Glutamatergic neuron (in vitro differentiated cells): ENCODE data around the gene APBB1. TPM values are rescaled to one million over a fixed set of nuclear protein-coding genes. Genes with fewer than 3 reads are reported as not detected.

ENCODE experiments used
- DNase-seq: peaks from one replicate; pipeline ENCODE4 v3.0.0; 2022
- H3K27ac Mint-ChIP-seq: one replicate; pipeline ENCODE4 v1.8.0; 2020; ENCODE audit warnings: mild to moderate bottlenecking, mixed read lengths, inconsistent platforms; ENCODE audit not compliant: unreplicated experiment
- H3K27me3 Mint-ChIP-seq: one replicate; pipeline ENCODE4 v1.8.0; 2020; ENCODE audit warnings: mild to moderate bottlenecking, moderate library complexity, mixed read lengths, inconsistent platforms; ENCODE audit not compliant: unreplicated experiment
- H3K36me3 Mint-ChIP-seq: one replicate; pipeline ENCODE4 v1.8.0; 2020; ENCODE audit warnings: mild to moderate bottlenecking, mixed read lengths, inconsistent platforms; ENCODE audit not compliant: unreplicated experiment
- H3K4me1 Mint-ChIP-seq: one replicate; pipeline ENCODE4 v1.8.0; 2020; ENCODE audit warnings: mild to moderate bottlenecking, low read depth, mixed read lengths, inconsistent platforms; ENCODE audit not compliant: unreplicated experiment
- H3K4me3 Mint-ChIP-seq: one replicate; pipeline ENCODE4 v1.8.0; 2020; ENCODE audit warnings: mild to moderate bottlenecking, mixed read lengths, inconsistent platforms; ENCODE audit not compliant: unreplicated experiment
- H3K9me3 Mint-ChIP-seq: one replicate; pipeline ENCODE4 v1.8.0; 2020; ENCODE audit warnings: mild to moderate bottlenecking, moderate library complexity, mixed read lengths, inconsistent platforms; ENCODE audit not compliant: unreplicated experiment
- total RNA-seq: library from RNA; stranded (reverse); fragmentation: NEBNext Ultra II Directional; extraction: Animal tissue kit (Norgen Biotek cat#: 25700); gene quantifications from one replicate; pipeline ENCODE4 v1.2.1, GENCODE V29; 2021; ENCODE audit not compliant: unreplicated experiment
- TF ChIP-seq, protein P1 (sequence below): fragments of 200-600 bp; sonication (generic); IDR thresholded peaks from one replicate; pipeline ENCODE4 v1.5.0; 2021; ENCODE audit not compliant: partially characterized antibody, unreplicated experiment

APBB1 gene
- total RNA-seq, 1 donor from 2014 or later, result 142 TPM

DNA sequence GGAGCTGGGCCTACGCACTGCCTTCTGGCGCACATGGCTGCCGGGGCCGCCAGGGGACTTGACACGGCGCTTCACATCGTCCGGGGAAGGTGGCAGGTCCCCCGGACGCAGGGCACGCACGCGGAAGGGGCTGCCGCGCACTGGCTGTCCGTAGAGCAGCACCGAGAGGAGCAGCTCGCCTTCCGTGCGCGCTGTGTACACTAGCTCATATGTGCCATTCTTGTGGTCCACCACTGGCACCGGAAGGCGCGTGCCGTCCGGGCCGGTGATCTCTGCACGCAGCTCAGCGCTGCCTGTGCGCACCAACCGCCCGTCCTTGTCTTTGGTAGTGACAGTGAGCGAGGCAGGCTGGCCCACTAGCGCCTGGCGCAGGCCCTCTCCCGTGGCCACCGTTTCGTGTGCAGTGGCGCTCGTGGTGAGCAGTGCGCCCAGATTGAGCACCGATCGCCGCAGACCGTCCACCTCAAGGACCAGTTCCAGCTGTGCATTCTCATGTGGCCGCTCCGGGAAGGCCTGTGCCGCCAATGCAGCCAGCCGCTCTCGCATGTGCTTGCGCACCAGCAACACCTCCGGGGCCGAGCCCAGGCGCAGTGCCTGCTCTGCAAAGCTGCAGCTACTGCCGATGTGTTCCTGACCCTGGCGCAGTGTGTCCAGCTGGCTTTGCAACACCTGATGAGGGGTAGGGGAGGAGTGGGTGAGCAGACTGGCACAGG is 37.6 kb upstream of the APBB1 start:
- H3K4me3 Mint-ChIP-seq, result no peak overlapping the region
- TF ChIP-seq, protein P1, sequence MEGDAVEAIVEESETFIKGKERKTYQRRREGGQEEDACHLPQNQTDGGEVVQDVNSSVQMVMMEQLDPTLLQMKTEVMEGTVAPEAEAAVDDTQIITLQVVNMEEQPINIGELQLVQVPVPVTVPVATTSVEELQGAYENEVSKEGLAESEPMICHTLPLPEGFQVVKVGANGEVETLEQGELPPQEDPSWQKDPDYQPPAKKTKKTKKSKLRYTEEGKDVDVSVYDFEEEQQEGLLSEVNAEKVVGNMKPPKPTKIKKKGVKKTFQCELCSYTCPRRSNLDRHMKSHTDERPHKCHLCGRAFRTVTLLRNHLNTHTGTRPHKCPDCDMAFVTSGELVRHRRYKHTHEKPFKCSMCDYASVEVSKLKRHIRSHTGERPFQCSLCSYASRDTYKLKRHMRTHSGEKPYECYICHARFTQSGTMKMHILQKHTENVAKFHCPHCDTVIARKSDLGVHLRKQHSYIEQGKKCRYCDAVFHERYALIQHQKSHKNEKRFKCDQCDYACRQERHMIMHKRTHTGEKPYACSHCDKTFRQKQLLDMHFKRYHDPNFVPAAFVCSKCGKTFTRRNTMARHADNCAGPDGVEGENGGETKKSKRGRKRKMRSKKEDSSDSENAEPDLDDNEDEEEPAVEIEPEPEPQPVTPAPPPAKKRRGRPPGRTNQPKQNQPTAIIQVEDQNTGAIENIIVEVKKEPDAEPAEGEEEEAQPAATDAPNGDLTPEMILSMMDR, result no peak
- H3K4me1 Mint-ChIP-seq, result no peaks in the 10 kb centered on the region
- no peak overlapping the region for H3K27ac Mint-ChIP-seq
- H3K9me3 Mint-ChIP-seq, result no peaks in the 10 kb centered on the region
- DNase-seq, result no peak
- H3K27me3 Mint-ChIP-seq, result peaks cover 5% of the 10 kb centered on the region
- no peaks in the 10 kb centered on the region for H3K36me3 Mint-ChIP-seq

DNA sequence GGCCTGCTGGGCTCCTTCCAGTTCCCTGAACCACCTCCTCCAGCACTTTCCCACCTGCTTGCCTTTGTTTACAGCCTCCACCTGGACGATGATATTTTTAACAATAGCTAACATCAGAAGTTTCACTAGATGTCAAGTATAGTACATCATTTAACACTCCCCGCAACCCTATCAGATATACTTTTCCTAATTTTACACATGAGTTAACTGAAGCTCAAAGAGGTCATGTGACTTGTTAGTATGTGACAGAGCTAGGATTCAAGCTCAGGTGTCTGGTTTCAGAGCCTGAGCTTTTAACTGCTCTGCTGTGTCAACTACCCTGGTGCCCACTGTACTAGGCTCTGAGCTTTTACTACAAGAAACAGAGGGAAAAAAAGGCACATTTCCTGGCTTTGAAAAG is 36.2 kb upstream of the APBB1 start:
- H3K4me3 Mint-ChIP-seq, result no peak overlapping the region
- no peaks in the 10 kb centered on the region for H3K36me3 Mint-ChIP-seq
- H3K4me1 Mint-ChIP-seq, result no peaks in the 10 kb centered on the region

DNA sequence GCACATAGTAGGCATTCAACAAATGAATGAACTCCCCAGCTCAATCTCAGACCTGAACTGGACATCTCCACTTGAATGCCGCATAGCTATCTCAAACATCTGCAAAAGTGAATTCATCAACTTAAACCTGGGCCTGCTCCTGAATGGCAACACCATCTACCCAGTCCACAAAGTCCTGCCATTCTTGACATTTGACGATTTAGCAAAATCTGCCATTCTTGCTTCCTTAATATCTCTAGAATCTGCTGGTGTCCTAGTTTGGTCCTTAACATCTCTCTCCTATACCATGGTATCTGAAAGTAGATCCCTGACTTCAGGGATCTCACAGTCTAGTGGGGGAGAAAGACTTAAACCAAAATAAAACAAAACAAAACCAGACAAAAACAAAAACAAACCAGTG is 34.3 kb upstream of the APBB1 start:
- Mint-ChIP-seq H3K4me1 (no peaks in the 10 kb centered on the region), H3K4me3 (no peak overlapping the region), H3K27ac (no peak overlapping the region), H3K36me3 (no peaks in the 10 kb centered on the region), H3K27me3 (peaks cover 3% of the 10 kb centered on the region), H3K9me3 (no peaks in the 10 kb centered on the region)
- DNase-seq, result no peak
- TF ChIP-seq, protein P1, result no peak

More for the DNA sequence above, 36.2 kb upstream of the APBB1 start:
- peaks cover 5% of the 10 kb centered on the region for H3K27me3 Mint-ChIP-seq
- H3K9me3 Mint-ChIP-seq, result no peaks in the 10 kb centered on the region
- DNase-seq, result no peak
- TF ChIP-seq, protein P1, result no peak
- no peak overlapping the region for H3K27ac Mint-ChIP-seq

DNA sequence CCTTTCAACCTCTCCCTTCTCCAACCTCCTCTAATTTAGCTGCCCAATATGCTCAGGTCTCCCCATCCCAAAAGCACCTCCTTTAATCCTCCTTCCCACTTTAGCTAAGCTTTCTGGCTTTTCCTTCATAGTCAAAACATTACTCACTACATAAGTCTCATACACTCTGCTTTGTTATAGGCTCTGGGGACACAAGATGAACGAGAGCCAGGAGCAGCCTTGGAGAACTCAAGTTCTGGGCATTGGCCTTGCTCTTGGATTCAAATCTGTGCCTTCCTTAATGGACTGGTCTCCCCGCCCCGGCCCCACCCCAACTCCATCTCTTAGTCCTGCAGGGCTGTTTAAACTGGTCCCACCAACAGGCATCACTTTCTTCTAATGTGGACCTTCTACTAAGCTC is 33.3 kb upstream of the APBB1 start:
- Mint-ChIP-seq H3K4me3 (no peak overlapping the region), H3K27me3 (peaks cover 3% of the 10 kb centered on the region), H3K9me3 (no peaks in the 10 kb centered on the region), H3K4me1 (no peaks in the 10 kb centered on the region), H3K27ac (no peak overlapping the region), H3K36me3 (no peaks in the 10 kb centered on the region)
- TF ChIP-seq, protein P1, result no peak
- DNase-seq, result no peak

DNA sequence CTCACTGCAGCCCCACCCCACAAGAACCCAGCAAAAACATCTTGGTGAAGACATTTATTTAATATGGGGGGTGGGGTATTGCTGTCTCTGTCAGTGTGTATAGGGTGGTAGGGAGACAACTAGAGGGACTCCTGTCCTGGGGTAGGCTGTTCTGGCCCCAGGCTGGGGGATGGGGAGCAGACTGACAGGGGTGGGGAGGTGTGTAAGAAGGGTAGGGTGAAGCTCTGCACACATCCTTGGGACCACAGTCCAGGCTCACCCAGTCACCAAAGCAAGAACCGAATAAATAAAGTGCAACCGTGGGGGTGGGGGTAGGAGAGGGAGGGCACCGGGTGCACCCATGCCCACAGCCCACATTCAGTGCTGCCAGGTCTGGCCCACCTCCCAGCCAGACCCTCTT is 29.7 kb upstream of the APBB1 start:
- DNase-seq, result no peak
- Mint-ChIP-seq H3K36me3 (no peaks in the 10 kb centered on the region), H3K4me1 (no peaks in the 10 kb centered on the region), H3K27ac (no peak overlapping the region), H3K9me3 (no peaks in the 10 kb centered on the region), H3K27me3 (no peaks in the 10 kb centered on the region), H3K4me3 (no peak overlapping the region)
- TF ChIP-seq, protein P1, result no peak
